ENCODE results near the gene SMARCA4.
A peak's percentile ranks its signal among the peaks of the same experiment; 100 is the strongest.

SMARCA4 gene

GRCh38 chr19:11017275-11018035 lies 56.6 kb downstream of the SMARCA4 start:
- no peak for DNase-seq

- no peak for DNase-seq
These were observed 57.3 kb downstream of the SMARCA4 start for GRCh38 chr19:11018179-11018578.

GRCh38 chr19:11018763-11019162 lies 57.9 kb downstream of the SMARCA4 start:
- DNase-seq = no peak

GRCh38 chr19:11019262-11019661 lies 58.4 kb downstream of the SMARCA4 start:
- DNase-seq = no peak

- DNase-seq = no peak
These were observed 59.0 kb downstream of the SMARCA4 start for GRCh38 chr19:11019824-11020223.

GRCh38 chr19:11020423-11020822 lies 59.6 kb downstream of the SMARCA4 start:
- DNase-seq = no peak

GRCh38 chr19:11020982-11021759 lies 60.3 kb downstream of the SMARCA4 start:
- no peak for DNase-seq

- DNase-seq = no peak
These were observed 60.9 kb downstream of the SMARCA4 start for GRCh38 chr19:11021760-11022144.

- no peak for DNase-seq
These were observed 62.2 kb downstream of the SMARCA4 start for GRCh38 chr19:11023016-11023415.

GRCh38 chr19:11023710-11024109 lies 62.9 kb downstream of the SMARCA4 start:
- no peak for DNase-seq

- DNase-seq = no peak
These were observed 63.4 kb downstream of the SMARCA4 start for GRCh38 chr19:11024259-11024658.

GRCh38 chr19:11025006-11025405 lies 64.2 kb downstream of the SMARCA4 start:
- no peak for DNase-seq

- no peak for DNase-seq
These were observed 64.6 kb downstream of the SMARCA4 start for GRCh38 chr19:11025445-11025844.

- DNase-seq = no peak
These were observed 65.2 kb downstream of the SMARCA4 start for GRCh38 chr19:11025997-11026396.

- no peak for DNase-seq
These were observed 66.6 kb downstream of the SMARCA4 start for GRCh38 chr19:11027381-11027780.

- DNase-seq = no peak
These were observed 67.3 kb downstream of the SMARCA4 start for GRCh38 chr19:11028146-11028545.

- DNase-seq = no peak
These were observed 70.7 kb downstream of the SMARCA4 start for GRCh38 chr19:11031421-11032070.

GRCh38 chr19:11033251-11033650 lies 72.4 kb downstream of the SMARCA4 start:
- DNase-seq = no peak

GRCh38 chr19:11033763-11034162 lies 72.9 kb downstream of the SMARCA4 start:
- DNase-seq = no peak

GRCh38 chr19:11034449-11035213 lies 73.8 kb downstream of the SMARCA4 start:
- DNase-seq = no peak

GRCh38 chr19:11035441-11036377 lies 74.9 kb downstream of the SMARCA4 start:
- DNase-seq = peak; percentile 84

- DNase-seq = no peak
These were observed 77.7 kb downstream of the SMARCA4 start for GRCh38 chr19:11038511-11038910.
